Measurements from ENCODE around the gene APRT. TPM values are rescaled to one million over a fixed set of nuclear protein-coding genes. Genes with fewer than 3 reads are reported as not detected.

Gene APRT
- total and polyA plus RNA-seq, 9 of the 15 experiments (the other 6 are each of a cell fraction or from before 2014, with no cell fraction given): 41.7 to 409 (median 146) TPM

DNA sequence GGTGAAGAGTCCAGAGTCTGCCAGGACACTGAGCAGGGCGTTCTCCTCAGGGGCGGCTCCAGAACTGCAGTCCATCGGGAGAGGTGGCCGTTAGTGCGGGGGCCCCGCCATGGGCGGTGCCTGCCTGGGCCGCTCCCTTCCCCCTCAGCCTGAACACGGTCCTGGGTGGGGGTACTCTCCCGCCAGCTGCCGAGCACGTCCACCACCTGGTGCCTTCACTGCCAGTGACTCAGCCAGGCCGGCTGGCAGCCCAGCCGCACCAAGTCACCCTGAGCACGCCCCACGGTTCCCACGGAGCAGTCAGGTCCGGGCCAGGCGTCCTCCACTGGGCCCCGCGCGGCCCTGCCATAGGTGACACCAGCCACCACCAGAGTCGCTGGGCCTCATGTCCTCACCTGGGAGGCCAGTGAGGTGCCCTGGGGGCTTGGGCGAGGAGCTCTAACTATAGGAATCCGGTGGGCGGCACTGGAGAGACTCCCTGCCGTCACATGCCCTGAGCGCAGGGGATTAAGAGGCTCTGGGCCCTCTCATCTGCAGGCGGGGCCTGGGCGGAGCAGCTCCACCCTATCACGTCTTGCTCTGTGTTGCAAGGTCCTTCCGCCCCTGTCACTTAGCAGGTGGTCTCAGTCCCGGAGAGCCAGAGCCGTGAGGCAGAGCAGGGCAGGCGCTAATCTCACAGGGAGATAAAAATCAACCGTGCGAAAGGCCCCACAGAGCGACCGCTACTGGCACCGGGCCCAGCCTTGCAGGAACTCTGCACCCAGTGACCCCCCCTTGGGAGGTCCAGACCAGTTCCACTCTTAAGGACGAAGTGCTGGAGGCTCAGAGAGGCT, 41.1 kb downstream of the APRT start (continued):
- TF ChIP-seq TCF7 (IDR thresholded peaks at IDR 0.05; ENCODE audit: borderline replicate concordance): 0 out of 2 replicates have a peak, but pooled peaks have one; percentile 33
- no peak for TF ChIP-seq EP400 (IDR thresholded peaks at IDR 0.05)
- TF ChIP-seq, protein P1, sequence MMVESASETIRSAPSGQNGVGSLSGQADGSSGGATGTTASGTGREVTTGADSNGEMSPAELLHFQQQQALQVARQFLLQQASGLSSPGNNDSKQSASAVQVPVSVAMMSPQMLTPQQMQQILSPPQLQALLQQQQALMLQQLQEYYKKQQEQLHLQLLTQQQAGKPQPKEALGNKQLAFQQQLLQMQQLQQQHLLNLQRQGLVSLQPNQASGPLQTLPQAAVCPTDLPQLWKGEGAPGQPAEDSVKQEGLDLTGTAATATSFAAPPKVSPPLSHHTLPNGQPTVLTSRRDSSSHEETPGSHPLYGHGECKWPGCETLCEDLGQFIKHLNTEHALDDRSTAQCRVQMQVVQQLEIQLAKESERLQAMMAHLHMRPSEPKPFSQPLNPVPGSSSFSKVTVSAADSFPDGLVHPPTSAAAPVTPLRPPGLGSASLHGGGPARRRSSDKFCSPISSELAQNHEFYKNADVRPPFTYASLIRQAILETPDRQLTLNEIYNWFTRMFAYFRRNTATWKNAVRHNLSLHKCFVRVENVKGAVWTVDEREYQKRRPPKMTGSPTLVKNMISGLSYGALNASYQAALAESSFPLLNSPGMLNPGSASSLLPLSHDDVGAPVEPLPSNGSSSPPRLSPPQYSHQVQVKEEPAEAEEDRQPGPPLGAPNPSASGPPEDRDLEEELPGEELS (CRISPR knock-in tag; IDR thresholded peaks at IDR 0.05; ENCODE audit: borderline replicate concordance): no peak
- TF ChIP-seq HNRNPK (IDR thresholded peaks at IDR 0.05; ENCODE audit: low read depth, low read length, poor library complexity, severe bottlenecking): no peak
- no peak for TF ChIP-seq ZKSCAN3 (CRISPR knock-in tag; IDR thresholded peaks at IDR 0.05)
- TF ChIP-seq RCOR1 (IDR thresholded peaks at IDR 0.05; ENCODE audit: borderline replicate concordance in 1 of 2, low read depth in 2 of 2, low read length in 2 of 2): peak; percentile 47 to 88; a peak in 3 of 4 replicates
- TF ChIP-seq SMARCC2 (IDR thresholded peaks at IDR 0.05; ENCODE audit: low read depth): 0 out of 2 replicates have a peak, but pooled peaks have one; percentile 56
- TF ChIP-seq ELF2 (CRISPR knock-in tag; IDR thresholded peaks at IDR 0.05): 0 out of 2 replicates have a peak, but pooled peaks have one; percentile 54
- TF ChIP-seq ZNF740 (CRISPR knock-in tag; IDR thresholded peaks at IDR 0.05): no peak; the same call in 1 of the 2 replicates
- 0 out of 4 replicates have a peak, but pooled peaks of 1 of the 2 experiments have one; percentile 43 for TF ChIP-seq ZNF740 (tag; IDR thresholded peaks at IDR 0.05)
- TF ChIP-seq, protein P2, sequence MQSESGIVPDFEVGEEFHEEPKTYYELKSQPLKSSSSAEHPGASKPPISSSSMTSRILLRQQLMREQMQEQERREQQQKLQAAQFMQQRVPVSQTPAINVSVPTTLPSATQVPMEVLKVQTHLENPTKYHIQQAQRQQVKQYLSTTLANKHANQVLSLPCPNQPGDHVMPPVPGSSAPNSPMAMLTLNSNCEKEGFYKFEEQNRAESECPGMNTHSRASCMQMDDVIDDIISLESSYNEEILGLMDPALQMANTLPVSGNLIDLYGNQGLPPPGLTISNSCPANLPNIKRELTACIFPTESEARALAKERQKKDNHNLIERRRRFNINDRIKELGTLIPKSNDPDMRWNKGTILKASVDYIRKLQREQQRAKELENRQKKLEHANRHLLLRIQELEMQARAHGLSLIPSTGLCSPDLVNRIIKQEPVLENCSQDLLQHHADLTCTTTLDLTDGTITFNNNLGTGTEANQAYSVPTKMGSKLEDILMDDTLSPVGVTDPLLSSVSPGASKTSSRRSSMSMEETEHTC (IDR thresholded peaks at IDR 0.05): peak; percentile 86
- TF ChIP-seq RBM17 (IDR thresholded peaks at IDR 0.05; ENCODE audit: borderline replicate concordance, low read depth, low read length): no peak
- TF ChIP-seq, protein P3, sequence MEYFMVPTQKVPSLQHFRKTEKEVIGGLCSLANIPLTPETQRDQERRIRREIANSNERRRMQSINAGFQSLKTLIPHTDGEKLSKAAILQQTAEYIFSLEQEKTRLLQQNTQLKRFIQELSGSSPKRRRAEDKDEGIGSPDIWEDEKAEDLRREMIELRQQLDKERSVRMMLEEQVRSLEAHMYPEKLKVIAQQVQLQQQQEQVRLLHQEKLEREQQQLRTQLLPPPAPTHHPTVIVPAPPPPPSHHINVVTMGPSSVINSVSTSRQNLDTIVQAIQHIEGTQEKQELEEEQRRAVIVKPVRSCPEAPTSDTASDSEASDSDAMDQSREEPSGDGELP (CRISPR knock-in tag; IDR thresholded peaks at IDR 0.05; ENCODE audit: borderline replicate concordance): peak; percentile 88
- TF ChIP-seq ATF7 (IDR thresholded peaks at IDR 0.05): peak; percentile 93
- TF ChIP-seq, protein P4, sequence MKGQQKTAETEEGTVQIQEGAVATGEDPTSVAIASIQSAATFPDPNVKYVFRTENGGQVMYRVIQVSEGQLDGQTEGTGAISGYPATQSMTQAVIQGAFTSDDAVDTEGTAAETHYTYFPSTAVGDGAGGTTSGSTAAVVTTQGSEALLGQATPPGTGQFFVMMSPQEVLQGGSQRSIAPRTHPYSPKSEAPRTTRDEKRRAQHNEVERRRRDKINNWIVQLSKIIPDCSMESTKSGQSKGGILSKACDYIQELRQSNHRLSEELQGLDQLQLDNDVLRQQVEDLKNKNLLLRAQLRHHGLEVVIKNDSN (CRISPR knock-in tag; IDR thresholded peaks at IDR 0.05): peak; percentile 92
- no peak for TF ChIP-seq KAT2B (IDR thresholded peaks at IDR 0.05; ENCODE audit: low read depth, low read length)
- TF ChIP-seq ZNF165 (CRISPR knock-in tag; IDR thresholded peaks at IDR 0.05; ENCODE audit: borderline replicate concordance): peak; percentile 84; the same call in 1 of the 2 replicates
- peak; percentile 38 for TF ChIP-seq BRD9 (IDR thresholded peaks at IDR 0.05; ENCODE audit: low read depth, partially characterized antibody)
- no peak for TF ChIP-seq PYGO2 (tag; IDR thresholded peaks at IDR 0.05)
- TF ChIP-seq EP300 (IDR thresholded peaks at IDR 0.05; ENCODE audit: low read length): peak; percentile 86
